Hematopoietic multipotent progenitor cell (in vitro differentiated cells): Measurements from ENCODE around the gene THSD8. TPM values are rescaled to one million over a fixed set of nuclear protein-coding genes. Genes with fewer than 3 reads are reported as not detected.

ENCODE experiments used
- DNase-seq, 3 donors: peaks; one replicate each; pipeline ENCODE4 v3.0.0-alpha.2; 2011 to 2015; ENCODE audit warnings: low read depth in 2 of 3, low spot score in 2 of 3
- total RNA-seq: library from RNA; depleted of rRNA; stranded (reverse); fragments of >200 nt; gene quantifications from one replicate; pipeline ENCODE4 v1.2.3, GENCODE V29; 2012

The THSD8 gene
- total RNA-seq, 1 donor, result not detected

GRCh38 chr19:12779162-12779993, 22.5 kb upstream of the THSD8 start:
- peak in 1 of 3 donors; percentile 29 for DNase-seq

GRCh38 chr19:12782174-12782423, 19.8 kb upstream of the THSD8 start:
- peak in 1 of 3 donors; percentile 77 for DNase-seq

DNA sequence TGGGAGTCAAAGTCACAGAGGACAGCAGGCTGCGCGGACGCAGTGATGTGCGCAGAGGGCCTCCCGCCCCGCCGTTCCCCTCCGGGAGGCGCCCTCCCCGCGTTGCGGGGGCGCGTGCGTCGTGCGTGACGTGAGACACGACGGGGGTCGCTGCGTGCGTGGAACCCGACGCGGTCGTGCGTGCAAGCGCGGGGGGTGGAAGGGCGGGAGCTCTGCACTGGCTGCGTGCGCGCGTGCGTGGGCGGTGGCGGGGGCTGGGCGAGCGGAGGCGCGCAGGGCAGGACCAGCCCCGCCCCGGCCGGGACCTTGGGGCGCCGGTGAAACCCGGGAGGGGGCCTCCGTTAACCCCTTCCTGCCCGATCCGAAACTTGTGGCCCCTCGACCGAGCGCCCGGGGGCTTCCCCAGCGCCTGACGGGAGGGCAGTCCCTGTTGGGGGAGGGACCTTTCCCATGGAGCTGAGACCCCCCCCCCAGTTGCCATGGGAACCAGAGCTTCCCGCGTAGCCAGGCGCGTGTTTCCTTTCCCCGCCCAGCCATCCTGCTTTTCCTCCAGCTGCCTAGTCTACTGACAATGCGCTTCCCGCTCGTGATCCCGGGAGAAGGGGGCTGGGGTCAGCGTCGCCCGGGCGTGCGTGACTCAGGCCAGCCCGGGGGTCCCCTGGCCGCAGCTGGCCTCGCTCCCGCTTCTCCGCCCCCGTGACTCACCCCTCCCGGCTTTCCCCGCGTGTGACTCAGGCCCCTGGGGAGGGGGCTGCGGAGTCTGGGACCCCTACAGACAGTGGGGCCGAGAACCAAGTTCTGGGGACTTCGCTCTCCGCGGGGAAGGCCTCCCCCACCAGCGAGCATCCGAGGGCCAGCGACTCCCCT, 19.2 kb upstream of the THSD8 start:
- DNase-seq, result peak in 2 of 3 donors; percentile 85 to 97

GRCh38 chr19:12783291-12783848, 18.5 kb upstream of the THSD8 start:
- DNase-seq, result peak in 1 of 3 donors; percentile 59

DNA sequence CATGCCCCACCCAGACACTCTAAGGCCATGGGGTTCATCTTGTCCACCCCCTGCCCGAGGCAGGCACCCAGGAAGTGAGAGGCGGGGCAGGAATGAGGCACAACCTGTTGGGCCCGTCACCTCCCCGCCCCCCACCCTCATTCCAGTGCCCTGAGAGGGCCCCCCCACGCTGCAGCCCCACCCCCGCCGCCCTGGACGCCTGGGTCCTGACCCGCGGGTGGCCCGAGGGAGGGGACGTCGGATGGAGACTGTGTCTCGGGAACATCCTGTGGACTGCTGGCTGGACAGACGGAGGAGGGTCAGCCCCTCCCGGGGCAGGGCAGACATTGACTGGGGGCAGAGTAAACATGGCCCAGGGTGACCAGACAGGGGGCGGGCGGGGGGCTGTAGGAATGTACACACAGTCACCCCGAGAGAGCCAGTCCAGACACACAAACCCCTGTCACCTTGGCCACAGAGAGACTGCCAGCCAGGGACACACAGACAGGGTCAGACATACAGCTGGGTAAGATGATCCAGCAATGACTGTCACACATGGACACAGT, 17.9 kb upstream of the THSD8 start:
- DNase-seq, result no peak

DNA sequence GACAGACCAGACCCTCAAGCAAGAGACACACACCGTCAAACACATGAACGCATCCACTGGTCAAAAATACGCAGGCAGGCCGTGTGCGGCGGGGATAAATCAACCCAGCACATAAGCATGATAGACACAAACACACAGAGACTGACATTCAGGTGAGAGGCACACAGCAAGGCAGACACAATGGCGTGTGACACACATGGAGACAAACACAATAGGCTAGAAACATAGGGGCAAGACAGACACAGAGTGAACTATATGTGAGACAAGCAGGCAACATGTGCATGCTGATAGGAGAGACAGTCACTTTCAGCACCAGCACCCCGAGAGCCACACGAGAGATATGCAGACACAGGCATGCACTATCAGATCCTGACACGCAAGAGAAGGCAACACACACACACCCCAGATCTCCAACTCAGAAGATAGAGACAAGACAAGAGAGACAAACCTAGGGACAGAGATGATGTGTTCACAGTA, 17.4 kb upstream of the THSD8 start:
- peak in 2 of 3 donors; percentile 50 to 52 for DNase-seq

- DNase-seq, result peak in 2 of 3 donors; percentile 46 to 58
These were observed 16.9 kb upstream of the THSD8 start for GRCh38 chr19:12784871-12785430.

DNA sequence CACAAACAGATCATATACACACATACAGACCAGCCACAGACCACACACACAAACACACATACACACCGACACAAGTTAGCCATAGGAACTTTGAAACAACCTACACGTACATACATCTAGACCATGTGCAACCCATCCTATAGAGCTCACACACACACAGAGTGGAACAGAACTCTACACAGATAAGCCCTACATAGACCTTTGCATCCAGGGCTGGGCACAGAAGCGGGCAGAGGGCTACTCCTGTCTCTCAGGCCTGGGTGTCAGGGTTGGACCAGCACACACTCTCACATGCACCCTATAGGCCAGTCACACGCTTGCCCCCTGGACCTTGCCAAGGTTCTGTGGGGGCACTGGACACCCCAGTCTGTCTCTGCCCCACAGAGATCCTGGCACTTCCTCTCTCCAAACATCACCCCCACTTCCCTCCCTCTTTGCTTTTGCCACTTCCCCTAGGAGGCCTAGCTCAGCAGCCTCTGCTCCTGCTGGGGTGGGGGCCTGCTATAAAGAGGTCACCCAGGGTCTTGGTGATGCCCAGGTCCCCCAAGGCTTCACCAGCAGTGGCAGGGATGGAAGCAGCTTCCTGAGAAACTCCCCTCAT, 16.3 kb upstream of the THSD8 start:
- peak in 2 of 3 donors; percentile 36 to 50 for DNase-seq

DNA sequence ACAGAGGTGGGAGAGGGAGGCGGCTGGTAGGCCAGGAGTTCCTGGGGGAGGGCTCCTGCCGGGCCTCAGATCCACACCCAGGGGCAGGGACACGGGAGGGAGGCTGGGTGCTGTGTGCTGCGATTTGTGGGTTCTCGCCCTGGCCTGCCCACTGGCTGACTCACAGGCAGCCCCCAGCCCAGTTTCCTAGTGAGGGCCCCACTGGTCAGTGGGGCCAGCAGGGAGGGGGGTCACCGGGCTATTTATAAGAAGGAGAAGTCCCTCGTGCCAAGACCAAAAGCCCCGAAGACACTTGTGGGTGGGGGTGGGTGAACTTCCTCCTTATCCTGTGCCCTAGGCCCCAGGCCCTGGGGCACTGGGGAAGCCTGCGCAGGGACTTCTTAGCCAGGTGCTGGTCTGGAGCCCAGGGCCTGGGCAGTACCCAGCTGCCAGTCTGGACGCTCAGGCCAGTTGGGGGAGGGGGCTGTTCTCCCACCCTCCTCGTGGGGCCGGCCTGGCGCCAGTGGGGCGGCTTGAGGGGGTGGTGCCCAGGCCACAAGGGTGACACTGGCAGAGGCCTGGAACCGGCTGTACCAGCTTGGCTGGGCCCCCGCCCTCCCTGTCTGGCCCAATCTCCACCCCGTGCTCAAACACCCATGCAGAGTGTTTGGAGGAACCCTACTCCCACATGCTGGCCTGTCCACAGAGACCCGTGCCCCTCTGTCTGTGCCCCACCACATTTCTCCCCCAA, 15.6 kb upstream of the THSD8 start:
- peak in 2 of 3 donors; percentile 69 to 79 for DNase-seq

DNA sequence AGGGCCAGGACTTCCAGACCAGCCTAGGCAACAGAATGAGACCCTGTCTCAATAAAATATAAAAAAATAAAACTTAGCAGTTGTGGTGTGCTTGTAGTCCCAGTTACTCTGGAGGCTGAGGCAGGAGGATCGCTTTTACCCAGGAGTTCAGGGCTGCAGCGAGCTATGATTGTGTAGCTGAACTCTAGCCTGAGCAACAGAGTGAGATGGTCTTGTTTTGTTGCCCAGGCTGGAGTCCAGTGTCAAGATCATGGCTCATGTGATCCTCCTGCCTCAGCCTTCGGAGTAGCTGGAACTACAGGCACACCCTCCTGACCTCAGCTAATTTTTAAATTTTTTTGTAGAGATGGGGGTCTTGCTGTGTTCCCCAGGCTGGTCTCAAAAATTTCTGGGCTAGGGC, 14.9 kb upstream of the THSD8 start:
- DNase-seq, result no peak

- no peak for DNase-seq
These were observed 14.4 kb upstream of the THSD8 start for GRCh38 chr19:12787458-12787857.

DNA sequence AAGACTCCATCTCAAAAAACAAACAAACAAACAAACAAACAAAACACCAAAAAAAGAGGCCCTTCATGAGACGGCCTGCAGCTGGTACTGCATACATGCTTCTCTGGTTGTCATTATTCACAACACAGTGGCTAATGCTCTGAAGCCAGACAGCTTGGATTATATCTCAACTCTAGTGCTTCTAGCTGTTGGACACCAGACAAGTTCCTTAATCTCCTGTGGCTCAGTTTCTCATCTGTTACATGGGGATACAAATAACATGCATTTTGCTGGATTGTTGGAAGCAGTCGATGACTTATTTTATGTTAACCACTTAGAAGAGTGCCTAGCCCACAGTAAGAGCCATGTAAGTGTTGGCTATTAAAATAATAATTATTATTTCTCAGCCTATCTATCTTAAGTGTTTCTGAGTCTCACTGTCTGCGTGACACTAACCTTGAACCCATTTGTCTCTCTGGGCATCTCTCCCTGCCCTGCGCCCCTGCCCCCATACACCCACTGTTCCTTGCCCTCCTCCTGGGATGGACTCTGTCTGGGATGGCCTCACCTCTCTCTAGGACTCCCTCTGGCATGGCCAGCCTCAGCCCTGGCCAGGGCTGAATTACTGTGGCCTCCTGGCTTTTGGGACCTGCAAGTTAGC, 13.7 kb upstream of the THSD8 start:
- no peak for DNase-seq

GRCh38 chr19:12788682-12789097, 13.2 kb upstream of the THSD8 start:
- DNase-seq, result peak in 2 of 3 donors; percentile 84

DNA sequence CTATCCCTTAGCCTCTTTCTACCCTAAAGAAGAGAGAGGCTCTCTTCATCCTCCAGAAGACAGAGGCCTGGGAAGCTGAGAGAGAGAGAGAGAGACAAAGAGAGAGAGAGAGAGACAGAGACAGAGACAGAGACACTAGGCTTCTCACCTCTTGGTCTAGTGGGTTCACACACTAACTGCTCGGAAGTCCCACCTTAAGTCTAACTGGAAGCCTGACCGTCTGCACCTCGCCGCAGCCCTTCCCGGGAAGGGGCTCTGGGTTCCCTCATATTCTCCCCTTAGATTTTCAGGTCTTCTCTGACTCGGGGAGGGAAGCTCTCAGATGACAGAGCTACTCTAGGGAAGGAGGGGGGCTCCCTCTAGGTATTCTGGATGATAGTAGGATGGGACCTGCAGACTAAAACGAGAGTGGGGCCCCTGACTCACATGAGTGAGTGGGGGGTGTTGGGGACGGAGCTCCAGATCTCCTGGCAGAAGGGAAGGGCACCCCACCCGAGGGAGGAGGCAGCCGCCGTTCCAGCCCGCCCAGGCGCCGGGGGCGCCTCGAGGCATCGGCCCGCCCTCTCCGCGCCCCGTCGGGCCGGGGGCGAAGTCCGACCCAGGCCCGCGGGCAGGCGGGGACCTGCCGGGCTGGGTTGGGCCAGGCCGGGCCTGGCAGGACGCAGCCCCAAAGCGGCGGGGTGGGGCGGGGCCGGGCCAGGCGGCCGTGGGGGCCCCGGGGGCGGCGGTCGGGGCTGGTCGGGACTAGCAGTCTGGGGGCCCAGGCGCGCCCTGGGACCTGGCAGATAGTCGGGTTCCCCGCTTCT, 12.6 kb upstream of the THSD8 start:
- peak in 1 of 3 donors; percentile 50 for DNase-seq

DNA sequence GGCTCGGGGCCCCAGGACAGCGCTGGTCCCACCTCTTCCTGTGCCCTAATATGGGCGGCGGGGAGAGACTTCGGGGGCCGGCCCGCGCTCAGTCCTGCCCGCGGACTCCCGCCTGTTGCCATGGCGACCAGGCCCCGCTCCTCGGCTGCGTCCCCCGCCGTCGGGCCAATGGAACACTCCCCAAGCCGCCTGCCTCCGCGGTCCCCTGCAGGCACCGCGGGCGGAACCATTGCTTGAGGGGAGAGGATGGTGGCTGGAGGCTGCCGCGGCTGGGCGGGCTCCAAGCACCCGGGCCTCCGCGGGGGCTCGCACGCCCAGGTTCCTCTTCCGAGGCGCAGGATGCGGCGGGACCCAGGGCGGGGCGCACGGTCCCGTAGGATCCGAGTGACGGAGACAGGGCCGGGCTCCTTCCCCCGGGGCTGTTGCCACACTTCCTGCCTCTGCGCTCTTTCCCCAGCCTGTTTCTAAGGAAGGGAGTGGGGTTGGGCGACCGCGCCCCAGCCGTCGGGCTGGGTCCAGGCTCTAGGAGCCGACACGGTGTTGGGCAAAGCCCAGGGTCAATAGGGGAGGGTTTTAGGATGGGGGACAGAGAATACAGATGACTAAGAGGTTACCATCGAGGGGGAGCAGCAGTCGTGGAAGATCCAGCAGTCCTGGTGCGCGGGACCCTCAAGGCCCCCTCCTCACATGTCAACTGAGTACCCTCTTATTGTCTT, 11.8 kb upstream of the THSD8 start:
- DNase-seq, result peak; percentile 86 to 98 (median 96)

DNA sequence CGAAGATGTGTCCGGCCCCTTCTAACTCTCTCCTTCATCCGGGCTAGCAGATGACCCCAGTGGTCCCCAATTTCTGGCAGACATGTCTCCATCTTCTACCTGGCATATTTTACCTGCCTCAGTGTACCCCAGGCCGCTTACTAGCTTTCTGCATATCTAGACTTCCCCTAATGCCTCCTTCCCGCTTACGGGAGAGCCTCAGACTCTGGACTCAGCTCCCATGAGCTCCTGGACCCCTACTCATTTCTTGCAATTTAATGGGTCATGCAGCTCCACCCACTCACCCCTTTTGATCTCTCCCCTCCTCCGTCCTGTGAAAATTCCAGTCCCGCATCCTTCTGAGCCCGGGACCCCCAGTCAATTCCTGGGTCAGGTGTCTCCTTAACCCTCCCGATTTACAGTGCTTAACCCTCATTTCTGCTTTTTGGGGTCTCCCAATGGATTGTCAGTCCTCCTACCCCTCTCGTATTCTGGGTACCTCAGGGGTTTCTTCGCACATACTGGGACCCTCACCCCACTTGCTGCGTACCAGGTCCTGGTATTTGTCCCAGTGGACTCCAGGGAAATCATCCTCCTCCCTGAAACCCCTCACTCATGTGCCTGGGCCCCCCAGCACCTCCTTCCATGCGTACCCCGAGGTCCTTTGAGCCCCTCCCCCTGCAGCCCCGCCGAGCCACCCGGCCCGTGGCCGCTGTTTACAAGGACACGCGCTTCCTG, 11.1 kb upstream of the THSD8 start:
- DNase-seq, result peak in 1 of 3 donors; percentile 21
